GM21825 (cell line): ENCODE data around the gene KRT8.
"Not testable (repeated sequence)": the region's sequence is repeated elsewhere in the genome, so short reads cannot be mapped to it uniquely, and the experiment has no call there.

ENCODE experiments used
- ATAC-seq: cut with Tn5 transposase; IDR thresholded peaks from one replicate; pipeline ENCODE4 v1.9.1; 2021; ENCODE audit warnings: mild to moderate bottlenecking, moderate library complexity; ENCODE audit not compliant: unreplicated experiment

KRT8 gene

DNA sequence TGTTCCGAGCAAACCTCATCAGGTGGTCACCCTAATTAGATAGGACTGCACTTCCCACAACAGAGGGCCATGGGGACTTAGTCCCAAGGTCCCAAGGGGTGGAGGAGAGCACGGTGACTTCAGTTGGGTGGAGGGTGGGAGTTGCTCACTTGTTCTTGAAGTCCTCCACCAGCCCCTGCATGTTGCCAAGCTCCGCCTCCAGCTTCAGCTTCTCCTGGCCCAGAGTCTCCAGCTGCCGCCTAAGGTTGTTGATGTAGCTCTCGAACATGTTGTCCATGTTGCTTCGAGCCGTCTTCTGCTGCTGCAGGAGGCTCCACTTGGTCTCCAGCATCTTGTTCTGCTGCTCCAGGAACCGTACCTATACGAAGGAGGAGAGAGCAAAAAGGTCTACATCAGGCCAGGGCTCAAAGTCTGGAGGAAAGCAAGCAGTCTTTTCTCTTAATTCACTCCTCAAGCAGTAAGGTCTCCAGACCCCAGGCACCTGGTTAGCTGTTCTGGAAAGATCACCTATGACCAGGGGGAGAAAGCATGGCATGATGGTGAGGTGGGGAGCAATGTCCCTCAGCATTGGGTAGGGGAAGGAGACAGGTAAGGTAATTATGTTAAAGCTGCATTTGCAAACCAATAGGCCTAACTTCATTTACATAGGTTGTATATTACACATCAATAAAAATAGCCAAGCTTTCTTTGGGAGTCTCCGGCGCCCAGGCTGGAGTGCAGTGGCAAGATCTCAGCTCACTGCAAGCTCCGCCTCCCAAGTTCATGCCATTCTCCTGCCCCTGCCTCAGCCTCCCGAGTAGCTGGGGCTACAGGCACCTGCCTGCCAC lies 2.9 kb downstream of the KRT8 start:
- ATAC-seq = no peak

DNA sequence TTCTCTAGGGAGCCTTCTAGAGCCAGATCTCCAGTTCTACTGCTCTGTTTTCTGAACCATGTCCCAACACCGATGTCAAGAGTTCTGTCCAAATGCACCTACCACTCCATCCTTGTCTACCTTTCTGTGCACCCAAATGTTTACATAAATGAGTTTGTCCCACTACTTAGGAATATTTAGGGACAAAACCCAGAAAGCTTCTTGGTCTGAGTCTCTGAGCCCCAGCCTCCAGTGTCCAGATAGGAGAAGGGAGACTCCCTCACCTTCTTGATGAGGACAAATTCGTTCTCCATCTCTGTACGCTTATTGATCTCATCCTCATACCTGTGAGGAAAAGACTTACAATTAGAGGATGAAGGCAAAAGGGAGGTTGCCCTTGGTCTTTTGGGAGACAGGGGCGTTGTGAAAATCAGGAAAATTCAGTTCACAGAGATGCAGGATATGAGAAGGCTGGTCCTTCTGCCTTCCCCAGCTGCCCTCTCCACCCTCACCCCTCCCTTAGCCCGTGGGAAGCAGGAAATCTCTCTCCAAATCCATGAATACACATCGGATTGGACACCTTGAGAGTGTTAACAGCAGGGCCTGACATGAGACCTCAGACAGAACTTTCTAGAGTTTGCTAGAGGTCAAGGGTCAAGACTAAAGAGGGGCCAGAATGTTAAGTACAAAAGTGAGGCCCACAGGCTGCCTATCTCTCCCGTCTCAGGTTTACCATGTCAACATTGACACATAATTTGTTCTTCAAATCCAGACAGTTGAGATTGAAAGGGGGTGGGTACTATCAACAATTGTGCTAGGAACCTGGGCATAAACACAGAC lies 3.8 kb downstream of the KRT8 start:
- ATAC-seq = no peak

DNA sequence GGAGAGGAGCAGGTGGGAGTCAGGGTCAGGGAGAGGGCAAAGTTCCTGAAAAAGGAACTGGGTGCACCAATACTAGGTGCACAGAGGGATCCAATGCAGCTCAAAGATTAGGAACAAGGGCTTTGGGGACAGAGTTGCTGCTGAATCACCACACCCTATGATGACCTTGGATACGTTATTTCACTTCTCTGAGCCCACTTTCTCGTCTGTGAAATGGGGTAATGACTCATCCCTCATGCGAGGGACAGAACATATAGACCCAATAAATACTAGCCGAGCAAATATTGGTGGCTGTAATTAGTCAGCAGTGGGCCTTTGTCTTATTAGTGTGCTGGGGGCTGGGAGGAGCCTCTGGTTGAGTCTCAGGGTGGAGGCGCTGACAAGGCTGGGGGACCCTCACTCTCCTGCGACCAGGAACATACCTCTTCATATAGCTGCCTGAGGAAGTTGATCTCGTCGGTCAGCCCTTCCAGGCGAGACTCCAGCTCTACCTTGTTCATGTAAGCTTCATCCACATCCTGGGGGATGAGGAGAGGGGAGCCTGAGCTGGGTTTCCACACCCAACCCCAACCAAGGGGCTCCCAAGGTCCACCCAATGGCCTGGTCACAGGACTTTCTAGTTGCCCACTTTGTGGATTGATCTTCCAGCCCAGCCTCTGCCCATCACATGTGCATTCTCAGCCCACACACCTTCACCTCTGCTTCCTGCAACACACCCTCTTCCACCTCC lies 4.5 kb downstream of the KRT8 start:
- ATAC-seq = no peak

DNA sequence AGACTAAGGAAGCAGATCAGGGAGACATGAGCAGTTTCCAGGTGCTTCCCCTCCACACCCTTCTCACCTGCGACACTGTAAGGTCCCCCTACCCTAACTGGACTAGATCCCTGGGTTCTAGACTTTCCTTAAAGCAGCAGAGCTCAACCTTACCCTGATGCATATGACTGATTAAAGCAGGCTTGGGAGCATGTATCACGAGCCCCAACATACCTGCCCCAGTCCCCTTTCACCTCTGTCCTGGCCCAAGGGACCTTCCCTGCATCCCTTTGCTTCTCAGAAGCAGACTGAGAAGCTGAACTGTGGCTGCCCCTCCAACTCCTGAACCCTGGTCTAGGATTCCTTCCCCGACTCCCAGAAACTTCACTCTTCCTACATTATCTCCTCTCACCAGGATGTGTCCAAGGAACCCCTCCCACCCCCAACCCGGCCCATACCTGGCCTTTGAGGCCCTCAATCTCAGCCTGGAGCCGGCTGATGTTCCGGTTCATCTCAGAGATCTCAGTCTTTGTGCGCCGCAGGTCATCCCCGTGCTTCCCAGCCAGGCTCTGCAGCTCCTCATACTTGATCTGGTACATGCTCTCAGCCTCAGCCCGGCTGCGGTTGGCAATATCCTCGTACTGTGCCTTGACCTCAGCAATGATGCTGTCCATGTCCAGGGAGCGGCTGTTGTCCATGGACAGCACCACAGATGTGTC lies 5.4 kb downstream of the KRT8 start:
- no peak for ATAC-seq

DNA sequence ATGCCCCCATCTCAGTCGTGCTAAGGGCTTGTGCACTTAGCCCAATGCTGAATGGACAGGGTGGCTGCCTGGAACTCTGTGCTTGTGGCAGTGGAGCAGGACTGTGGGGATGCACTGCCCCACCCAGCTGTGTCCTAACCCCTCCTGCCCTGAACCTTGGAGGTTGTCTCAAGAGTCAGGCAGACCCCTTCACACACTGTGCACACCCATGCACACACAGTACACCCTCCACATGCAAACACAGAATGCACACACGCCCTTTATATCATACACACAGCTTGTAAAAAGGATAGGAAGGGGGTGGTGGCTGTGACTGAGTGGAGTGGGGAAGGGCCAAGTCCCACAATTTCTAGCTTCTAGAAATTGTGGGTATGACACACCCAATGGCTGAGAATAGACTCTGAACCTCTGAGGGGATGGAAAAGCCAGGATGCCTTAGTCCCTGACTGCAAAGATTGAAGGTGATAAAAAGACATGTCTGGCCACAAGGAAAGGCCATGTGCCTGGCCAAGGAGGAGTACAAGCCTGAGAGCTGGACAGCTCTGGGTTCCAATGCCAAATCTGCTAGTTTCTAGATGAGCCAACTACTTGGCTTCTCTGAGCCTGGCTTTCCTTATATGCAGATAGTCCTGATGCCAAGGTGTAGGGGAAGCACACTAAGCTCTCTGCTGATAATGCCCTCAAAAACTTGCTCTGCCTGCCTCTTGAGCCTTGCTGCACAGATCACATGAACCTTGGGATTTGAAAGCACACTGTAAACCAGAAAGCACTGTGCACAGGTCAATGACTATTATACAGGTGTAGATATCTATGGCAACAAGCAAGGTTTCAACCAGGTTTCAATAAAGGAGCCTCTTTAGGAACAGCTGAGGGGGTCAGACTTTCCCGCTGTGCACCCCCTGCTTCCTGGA lies 8.4 kb downstream of the KRT8 start:
- no peak for ATAC-seq

DNA sequence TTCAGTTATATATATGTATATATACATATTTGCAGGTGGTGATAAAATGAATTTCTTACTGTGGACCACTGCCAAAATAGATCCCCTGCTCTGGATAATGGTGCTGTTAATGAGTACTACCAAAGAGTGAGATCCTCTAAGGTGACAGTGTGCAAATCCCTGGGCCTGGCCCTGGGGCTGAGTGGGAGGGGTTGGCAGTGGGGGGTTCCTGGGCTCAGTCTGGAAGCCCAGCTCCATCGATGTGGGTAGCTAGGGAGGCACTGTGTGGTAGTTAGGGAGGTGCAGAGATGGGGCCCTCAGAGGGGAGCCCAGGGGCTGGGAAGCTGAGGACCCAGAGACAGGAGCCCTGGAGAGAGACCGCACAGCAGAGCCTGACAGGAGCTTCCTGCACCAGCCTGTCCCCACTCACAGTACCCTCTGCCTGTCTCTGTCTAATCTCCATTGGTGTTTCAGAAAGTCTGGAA lies 9.1 kb downstream of the KRT8 start:
- ATAC-seq = no peak

DNA sequence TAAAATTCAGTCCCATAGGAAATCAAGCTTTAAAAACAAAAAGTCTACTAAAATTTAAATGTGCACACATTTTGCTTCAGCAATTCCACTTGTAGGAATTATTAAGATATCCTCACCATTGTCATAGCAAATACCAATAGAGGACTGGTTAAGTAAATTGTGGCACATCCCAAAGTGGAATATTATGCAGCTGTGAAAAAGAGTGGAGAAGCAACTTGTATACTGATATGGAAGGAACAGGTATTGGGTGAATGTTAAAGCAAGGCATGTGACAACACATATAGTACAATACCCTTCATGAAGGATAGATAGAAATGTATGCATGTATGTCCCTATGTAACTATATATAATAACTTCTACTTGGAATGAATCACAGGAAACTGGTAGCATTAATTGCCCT lies 11.9 kb downstream of the KRT8 start:
- no peak for ATAC-seq

DNA sequence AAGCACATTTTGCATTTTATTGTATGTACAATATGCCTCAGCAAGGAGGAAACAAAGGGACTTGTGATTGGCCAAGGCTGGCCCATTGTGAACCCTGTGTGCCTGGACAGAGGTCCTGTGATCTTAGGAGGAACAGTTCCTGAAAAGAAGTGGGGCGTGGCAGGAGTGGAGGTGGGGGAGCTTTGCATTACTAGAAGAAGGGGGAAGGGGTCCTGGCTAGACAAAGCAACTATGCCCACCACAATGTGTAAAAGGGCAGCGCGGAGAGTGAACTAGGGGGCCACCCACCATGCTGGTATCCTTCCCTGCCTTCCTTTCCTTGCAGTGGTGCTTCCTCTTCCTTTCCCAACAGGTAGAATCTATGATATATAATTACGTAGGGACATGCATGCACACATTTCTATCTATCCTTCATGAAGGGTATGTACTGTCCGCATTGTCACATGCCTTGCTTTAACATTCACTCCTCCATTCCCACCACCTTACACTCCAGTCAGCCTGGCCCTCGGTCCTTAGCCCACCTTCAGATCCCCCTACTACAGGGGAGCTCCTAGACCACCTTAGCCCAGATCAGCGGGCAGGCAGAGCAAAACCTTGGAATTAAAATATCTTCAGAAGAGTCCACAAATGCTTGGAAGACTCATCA lies 12.5 kb downstream of the KRT8 start:
- no peak for ATAC-seq

DNA sequence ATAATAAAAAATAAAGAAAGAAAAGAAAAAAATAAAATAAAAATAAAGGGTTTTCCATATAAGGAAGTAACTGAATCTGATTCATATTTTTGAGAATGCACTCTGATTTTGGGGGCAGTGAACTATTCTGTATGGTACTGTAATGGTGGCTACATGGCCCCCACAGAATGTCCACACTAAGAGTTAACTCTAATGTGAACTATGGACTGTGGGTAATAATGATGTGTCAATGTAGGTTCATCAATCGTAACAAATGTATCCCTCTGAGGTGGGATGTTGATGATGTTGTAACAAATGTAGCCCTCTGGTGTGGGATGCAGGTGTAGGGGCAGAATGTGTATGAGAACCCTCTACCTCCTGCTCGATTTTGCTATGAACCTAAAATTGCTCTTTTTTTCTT lies 13.8 kb downstream of the KRT8 start:
- ATAC-seq = no peak

DNA sequence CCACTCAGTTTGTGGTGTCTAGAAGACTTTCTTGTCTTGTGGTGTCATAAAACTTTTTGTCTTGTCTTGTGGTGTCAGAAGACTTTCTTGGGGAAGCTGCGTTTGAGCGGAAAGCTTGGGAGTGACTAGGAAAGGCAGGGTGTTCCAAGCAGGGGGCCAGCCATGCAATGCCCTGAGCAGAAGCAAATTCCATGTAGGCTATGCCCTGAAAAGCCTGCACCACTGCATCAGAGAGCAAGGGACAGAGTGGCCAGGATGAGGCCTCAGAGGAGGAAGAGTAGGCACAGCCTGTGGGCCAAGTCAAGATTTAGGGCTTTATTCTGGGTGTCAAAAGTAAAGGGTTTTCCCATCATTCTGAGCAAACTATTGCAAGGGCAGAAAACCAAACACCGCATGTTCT lies 14.5 kb downstream of the KRT8 start:
- ATAC-seq = no peak

DNA sequence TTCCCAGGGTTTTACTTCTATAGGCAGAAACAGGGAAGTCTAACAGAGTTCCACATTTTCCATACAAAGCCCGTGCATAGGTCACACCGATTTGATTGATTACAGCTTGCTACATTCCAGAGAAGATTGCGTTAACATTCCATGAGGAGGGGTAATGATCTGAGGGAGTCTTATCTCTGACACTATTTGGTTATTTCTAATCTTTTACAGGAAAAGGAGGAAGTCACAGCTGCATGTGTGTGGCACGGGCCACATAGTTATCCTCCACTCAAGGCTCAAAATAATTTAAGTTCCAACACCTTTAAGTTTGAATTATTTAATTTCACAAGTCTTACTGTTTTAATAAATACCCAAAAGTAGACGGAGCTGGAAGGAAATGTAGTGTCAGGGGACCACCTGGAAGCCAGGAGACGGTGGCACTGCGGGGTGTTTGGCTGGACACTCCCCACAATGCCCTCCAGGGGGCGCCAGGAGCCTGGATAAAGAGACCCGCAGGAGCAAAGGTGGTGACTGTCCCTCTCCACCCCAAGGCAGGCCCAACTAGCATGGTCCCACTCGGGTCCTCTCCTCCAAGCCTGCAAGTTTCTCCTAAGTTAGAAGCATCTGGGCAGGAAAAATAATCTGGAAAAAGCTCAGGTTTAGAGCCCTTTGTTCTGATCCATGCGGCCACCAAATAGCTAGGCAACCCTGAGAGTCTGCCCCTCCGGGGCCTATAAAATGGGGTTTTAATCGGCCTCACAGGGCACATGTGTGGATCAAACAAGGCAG lies 20.2 kb downstream of the KRT8 start:
- ATAC-seq = no peak

DNA sequence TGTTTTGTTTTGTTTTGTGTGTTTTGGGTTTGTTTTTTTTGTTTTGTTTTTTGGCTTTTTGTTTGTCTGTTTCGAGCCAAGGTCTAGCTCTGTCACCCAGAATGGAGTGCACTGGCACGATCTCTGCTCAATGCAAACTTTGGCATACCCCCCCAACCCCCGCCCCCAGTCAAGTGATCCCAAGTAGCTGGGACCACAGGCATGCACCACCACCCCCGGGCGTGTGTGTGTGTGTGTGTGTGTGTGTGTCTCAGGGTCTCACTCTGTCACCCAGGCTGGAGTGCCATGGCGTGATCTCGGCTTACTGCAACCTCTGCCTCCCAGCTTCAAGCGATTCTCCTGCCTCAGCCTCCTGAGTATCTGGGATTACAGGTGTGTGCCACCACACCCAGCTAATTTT lies 24.4 kb downstream of the KRT8 start:
- not testable (repeated sequence) for ATAC-seq

DNA sequence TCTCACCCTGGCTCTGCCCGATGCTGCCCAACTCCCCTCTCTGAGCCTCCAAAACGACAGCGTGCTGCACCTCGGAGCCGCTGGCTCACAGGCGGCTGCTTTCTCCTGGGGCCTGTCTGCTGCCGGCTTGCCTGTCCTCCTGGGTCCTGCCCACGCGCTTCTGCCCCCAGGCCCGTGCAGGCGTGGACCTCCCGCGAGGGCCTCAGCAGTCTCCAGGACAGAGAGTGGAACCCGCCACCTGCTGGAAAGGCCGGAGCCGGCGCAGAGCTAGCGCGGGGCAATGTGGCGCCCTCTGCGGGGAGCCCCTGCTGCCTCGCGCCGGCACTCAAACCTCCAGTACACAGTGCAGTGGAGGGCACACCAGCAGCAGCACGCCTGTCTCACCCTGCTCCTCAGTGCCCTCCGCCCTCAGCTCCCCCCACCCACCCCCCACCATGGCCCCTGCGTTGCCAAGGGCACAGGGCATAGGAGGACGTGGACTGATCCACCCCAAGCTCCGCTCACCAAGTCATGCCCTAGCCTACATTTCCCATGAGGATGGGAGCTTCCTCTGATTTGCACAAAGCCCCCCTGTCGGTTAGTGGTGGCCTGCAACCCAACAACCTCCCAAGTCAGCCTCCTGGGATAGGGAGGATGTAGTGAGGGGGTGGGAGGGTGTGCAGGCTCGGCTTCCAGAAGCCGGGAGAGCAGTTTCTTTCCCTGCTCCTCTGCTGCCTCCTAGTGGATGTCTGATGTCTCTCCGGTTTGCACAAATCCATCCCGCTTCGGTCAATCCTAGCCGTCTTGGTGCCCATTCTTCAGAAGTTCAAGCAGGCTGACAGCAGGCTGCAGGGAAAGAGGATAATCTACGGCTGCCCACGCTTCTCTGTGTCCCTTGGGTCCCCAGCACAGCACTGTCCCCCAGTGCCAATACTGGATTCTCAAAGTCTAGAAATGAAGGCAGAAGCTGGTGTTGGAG lies 25.2 kb downstream of the KRT8 start:
- ATAC-seq = no peak

DNA sequence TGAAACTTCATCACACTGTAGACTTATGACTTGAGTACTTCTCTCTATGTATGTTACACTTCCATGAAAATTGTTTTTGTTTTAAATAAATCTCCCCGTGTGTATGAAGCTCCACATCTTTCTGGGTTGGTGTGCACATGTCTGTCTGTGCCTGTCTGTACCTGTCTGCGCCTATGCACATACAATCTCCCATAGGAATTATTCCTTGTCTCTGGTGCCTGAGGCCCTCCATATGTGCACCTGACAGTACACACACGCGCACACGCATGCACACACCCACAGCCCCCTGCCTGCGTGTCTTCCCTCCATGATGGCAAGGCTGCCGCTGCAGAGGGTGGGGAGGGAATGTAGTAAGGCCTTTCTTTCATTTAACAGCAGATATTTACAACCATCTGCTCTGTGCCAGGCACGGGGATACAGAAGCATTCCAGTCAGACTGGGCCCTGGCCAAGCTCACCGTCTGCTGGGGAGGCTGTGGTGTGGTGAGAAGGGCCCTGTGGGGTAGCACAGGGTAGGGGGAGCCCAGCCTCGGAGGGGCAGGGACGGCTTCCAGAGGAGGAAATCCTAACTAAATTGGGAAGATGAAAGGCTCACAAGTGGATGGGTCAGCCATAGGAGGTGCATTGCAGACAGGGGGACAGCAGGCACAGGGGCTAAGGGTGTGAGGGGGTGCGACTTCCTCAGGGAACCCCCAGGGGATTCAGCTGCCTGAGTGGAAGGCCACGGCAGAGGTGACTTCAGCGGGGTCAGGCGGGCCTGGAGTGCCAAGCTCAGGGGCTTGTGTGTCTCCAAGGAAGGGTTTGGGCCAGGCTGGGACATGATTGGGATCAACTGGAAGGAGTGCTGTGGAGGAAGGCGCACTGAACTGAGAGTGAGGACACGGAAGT lies 26.1 kb downstream of the KRT8 start:
- ATAC-seq = no peak

DNA sequence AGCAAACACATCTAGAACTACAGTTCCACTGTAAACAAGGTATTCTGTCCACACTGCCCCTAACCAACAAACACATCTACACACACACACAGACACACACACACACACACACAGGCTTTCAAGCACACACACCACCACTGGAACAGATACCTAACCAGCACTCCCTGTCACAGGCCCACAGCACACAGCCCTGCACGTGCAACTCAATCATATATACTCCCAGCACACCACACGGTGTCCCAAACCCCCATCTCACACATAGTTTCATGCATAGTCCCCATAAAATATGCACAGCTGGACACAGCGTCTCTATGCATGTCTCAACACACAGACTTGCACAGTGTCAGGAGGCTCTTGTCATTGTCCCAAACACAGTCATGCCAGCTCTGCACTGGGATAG lies 27.6 kb downstream of the KRT8 start:
- no peak for ATAC-seq

DNA sequence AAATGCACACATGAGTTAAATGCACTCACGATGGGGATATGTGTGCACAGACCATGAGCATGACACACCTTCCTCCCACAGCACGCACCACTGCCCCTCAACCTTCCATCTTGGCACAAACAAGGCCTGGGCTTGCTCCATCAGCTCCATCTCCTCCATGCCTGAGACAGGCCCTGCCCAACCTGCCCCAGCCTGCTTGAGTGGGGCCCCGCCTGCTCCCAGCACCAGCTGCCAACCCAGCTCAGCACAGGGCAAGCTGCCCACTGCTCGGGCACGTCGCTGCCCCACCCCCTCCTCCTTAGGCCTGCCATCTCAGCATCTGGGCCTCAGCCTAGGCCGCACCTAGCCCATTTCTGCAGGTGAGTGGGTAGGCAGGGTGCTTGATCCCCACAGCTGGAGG lies 28.5 kb downstream of the KRT8 start:
- ATAC-seq = no peak
